Mucosa of descending colon (tissue), 3 donors: Measurements from ENCODE around the gene OIP5. TPM values are rescaled to one million over a fixed set of nuclear protein-coding genes. Genes with fewer than 3 reads are reported as not detected.
A peak's percentile ranks its signal among the peaks of the same experiment; 100 is the strongest.

ENCODE experiments used
- ATAC-seq: fragments of 200-7000 bp; cut with Tn5 transposase; one replicate; pipeline ENCODE4 v1.9.1; 2020; ENCODE audit warnings: mild to moderate bottlenecking, moderate library complexity
- DNase-seq, 3 donors: peaks; one replicate each; pipeline ENCODE4 v3.0.0-alpha.2; 2020
- H3K36me3 ChIP-seq: fragments of 200-600 bp; one replicate; pipeline ENCODE4 v1.8.0; 2021; ENCODE audit warnings: low read depth, mild to moderate bottlenecking
- H3K4me1 ChIP-seq: fragments of 200-600 bp; one replicate; pipeline ENCODE4 v1.8.0; 2021; ENCODE audit warnings: low read depth, mild to moderate bottlenecking
- H3K4me3 ChIP-seq: fragments of 200-600 bp; one replicate; pipeline ENCODE4 v1.8.0; 2021; ENCODE audit warnings: mild to moderate bottlenecking
- H3K9me3 ChIP-seq: fragments of 200-600 bp; one replicate; pipeline ENCODE4 v1.8.0; 2021; ENCODE audit warnings: mild to moderate bottlenecking
- intact Hi-C, 2 donors: fragments of 100-400 bp; cut with DNase I in 1 of 2; cut with micrococcal nuclease in 1 of 2; formaldehyde crosslinking; loops; one replicate each; pipeline versions ENCODE4 v1.11.0 to v1.11.1; 2022; cut with DNase I, micrococcal nuclease
- total RNA-seq, 3 donors: library from RNA; stranded (reverse); fragmentation: NEBNext Ultra II Directional in 2 of 3; extraction: Animal tissue kit (Norgen Biotek cat#: 25700) in 2 of 3; gene quantifications; one replicate each; pipeline versions ENCODE4 v1.2.1 to v1.2.4, GENCODE V29; 2021 to 2023
- TF ChIP-seq, protein P1 (sequence below): fragments of 200-600 bp; IDR thresholded peaks from one replicate; pipeline ENCODE4 v1.8.0; 2022; ENCODE audit warnings: antibody characterized with exemption, mild to moderate bottlenecking
- donor health status: DM: no; HTN: no; CAD: no; lungs with moderate emphysema.
- donor health status: DM: no; HTN: no; CAD: no.
- donor health status: DM: no; HTN: yes; CAD: no.

The OIP5 gene
- total RNA-seq, 3 donors from 2014 or later, result 1.5 to 7.1 (median 1.5) TPM

DNA sequence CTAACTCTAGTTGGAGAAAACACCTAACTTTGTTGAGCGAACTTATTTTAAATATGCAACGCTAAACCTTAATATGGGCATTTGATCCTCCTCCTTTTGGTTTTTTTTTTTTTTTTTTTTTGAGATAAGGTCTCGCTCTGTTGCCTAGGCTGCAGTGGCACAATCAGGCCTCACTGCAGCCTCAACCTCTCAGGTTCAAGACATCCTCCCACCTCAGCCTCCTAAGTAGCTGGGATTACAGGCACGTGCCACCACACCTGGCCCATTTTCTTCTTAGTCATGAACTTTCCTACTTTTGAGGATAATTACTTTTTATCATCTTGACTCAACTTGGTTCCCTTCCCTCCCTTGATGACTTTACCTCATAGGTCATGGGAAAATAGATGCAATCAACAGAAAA, 4.2 kb upstream of the OIP5 start:
- H3K4me1 ChIP-seq, result peaks cover 14% of the 10 kb centered on the region
- TF ChIP-seq, protein P1, sequence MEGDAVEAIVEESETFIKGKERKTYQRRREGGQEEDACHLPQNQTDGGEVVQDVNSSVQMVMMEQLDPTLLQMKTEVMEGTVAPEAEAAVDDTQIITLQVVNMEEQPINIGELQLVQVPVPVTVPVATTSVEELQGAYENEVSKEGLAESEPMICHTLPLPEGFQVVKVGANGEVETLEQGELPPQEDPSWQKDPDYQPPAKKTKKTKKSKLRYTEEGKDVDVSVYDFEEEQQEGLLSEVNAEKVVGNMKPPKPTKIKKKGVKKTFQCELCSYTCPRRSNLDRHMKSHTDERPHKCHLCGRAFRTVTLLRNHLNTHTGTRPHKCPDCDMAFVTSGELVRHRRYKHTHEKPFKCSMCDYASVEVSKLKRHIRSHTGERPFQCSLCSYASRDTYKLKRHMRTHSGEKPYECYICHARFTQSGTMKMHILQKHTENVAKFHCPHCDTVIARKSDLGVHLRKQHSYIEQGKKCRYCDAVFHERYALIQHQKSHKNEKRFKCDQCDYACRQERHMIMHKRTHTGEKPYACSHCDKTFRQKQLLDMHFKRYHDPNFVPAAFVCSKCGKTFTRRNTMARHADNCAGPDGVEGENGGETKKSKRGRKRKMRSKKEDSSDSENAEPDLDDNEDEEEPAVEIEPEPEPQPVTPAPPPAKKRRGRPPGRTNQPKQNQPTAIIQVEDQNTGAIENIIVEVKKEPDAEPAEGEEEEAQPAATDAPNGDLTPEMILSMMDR, result no peak
- H3K36me3 ChIP-seq, result peaks cover 3% of the 10 kb centered on the region
- ATAC-seq (no peak), DNase-seq (no peak)
- intact Hi-C loops, result no loop called here
- H3K4me3 ChIP-seq, result no peak overlapping the region
- H3K9me3 ChIP-seq, result no peaks in the 10 kb centered on the region

DNA sequence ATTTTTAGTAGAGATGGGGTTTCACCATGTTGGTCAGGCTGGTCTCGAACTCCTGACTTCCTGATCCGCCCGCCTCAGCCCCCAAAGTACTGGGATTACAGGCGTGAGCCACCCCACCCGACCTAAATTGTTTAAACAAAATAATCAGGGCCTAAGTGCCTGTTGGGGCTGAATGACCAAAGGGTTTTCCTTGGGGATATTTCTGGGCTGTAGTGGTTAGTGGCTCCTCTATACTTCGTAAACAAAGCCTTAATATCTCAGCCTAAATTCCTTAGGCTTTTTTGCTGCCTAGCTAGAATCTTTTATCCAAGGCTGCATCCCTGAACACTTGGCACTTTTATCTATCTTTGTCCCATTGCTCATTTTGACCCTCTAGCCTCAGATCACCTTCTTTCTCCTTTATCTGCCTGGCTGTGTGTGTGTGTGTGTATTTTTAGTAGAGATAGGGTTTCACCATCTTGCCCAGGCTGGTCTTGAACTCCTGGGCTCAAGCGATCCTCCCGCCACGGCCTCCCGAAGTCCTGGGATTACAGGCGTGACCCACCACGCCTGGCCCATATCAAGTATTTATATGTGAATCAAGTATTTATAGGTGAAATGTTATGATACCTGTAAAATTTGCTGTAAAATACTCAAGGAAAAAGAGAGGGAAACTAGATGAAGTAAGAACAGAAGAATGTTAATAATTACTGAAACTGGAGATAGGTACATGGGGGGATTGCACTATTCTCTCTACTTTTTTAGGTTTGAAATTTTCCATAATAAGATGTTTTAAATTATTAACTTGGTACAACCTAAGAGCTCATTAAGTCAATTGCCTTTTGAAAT, 2.1 kb upstream of the OIP5 start:
- ATAC-seq (no peak), DNase-seq (no peak)
- intact Hi-C loops, result no loop called here
- H3K4me3 ChIP-seq, result no peak overlapping the region
- TF ChIP-seq, protein P1, result no peak
- peaks cover 3% of the 10 kb centered on the region for H3K36me3 ChIP-seq
- H3K4me1 ChIP-seq, result peaks cover 20% of the 10 kb centered on the region
- no peaks in the 10 kb centered on the region for H3K9me3 ChIP-seq

DNA sequence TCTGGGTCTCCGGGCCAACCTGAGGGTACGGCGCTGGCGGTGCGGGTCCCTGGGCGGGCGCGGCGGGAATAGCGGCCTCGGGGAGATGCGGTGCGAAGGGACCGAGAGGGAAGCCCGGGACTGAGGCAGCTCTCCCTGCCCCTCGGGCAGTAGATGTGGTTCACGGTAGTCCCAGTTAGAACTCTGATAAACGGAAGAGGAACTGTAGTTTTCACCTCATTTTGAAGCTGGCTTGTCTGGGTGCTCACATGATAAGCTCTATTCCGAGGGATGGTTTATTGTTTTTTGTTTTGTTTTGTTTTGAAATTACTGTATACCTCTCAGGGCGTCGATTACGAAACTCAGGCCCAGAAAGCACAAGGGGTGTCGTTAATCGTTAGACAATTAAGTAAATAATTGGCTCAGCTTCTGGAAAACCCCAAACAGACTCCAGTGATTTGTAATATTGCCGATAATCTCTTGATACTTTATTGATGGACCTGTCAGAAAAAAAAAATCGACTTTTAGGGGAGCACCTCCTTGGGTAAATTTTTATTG, 703 bp upstream of the OIP5 start:
- DNase-seq (no peak), ATAC-seq (peak; percentile 19)
- peak overlapping the region; percentile 58 for H3K4me3 ChIP-seq
- H3K36me3 ChIP-seq, result peaks cover 3% of the 10 kb centered on the region
- H3K4me1 ChIP-seq, result peaks cover 21% of the 10 kb centered on the region
- H3K9me3 ChIP-seq, result no peaks in the 10 kb centered on the region
- TF ChIP-seq, protein P1, result no peak
- intact Hi-C loops, result no loop called here

DNA sequence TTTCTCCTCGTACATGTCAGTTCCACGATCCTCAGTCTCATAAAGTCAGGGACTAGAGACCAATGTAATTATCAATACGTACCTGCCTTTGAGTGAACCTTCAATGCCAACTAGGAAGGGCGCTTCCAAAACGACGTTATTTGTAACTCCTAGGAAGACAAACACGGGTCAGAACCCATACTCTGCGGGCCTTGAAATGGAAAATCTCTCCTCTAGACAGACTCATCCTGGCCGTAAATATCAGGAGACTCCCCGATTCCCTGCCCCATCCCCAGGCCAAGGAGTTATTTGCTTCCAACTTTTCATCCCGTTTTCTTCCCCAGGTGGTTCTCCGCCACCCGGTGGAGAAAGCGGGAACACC, 578 bp downstream of the OIP5 start:
- Histone ChIP-seq H3K4me3 (peak overlapping the region; percentile 58), H3K4me1 (peaks cover 23% of the 10 kb centered on the region), H3K36me3 (peaks cover 3% of the 10 kb centered on the region), H3K9me3 (no peaks in the 10 kb centered on the region)
- TF ChIP-seq, protein P1, result no peak
- DNase-seq (peak in 1 of 3 donors; percentile 83), ATAC-seq (peak; percentile 71)
- intact Hi-C loops, result no loop called here

DNA sequence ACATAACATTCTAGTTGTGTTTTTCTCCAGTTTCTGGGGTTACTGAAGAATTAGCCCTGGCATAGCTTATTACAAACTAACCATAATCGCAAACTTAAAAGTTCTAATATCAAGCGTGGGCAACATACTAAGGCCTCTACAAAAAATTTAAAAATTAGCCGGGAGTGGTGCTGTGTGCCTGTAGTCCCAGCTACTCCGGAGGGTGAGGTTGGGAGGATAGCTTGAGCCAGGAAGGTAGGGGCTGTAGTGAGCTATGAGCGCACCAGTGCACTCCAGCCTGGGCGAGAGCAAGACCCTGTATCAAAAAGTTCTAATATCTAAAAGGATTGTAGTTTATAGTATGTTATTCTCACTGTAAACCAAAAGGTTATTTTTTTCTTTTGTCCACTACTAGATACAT, 1.1 kb downstream of the OIP5 start:
- peaks cover 23% of the 10 kb centered on the region for H3K4me1 ChIP-seq
- ATAC-seq (no peak), DNase-seq (no peak)
- H3K9me3 ChIP-seq, result no peaks in the 10 kb centered on the region
- H3K4me3 ChIP-seq, result no peak overlapping the region
- H3K36me3 ChIP-seq, result peaks cover 3% of the 10 kb centered on the region
- TF ChIP-seq, protein P1, result no peak
- intact Hi-C loops, result no loop called here
